BLaER1 (cell line): ENCODE measurements around the gene EMX1.

Source experiments
- H3K27ac ChIP-seq: shearing (Covaris generic); formaldehyde crosslinking; 2 replicates; pipeline ENCODE4 v1.8.1; 2022
- H3K27me3 ChIP-seq: shearing (Covaris generic); formaldehyde crosslinking; 2 replicates; pipeline ENCODE4 v1.8.1; 2022
- H3K36me3 ChIP-seq: shearing (Covaris generic); formaldehyde crosslinking; 2 replicates; pipeline ENCODE4 v1.8.1; 2022
- H3K4me1 ChIP-seq: shearing (Covaris generic); formaldehyde crosslinking; 2 replicates; pipeline ENCODE4 v1.8.1; 2022
- H3K4me2 ChIP-seq: shearing (Covaris generic); formaldehyde crosslinking; 2 replicates; pipeline ENCODE4 v1.8.1; 2022
- H3K4me3 ChIP-seq: shearing (Covaris generic); formaldehyde crosslinking; 2 replicates; pipeline ENCODE4 v1.8.1; 2022
- H3K9ac ChIP-seq: shearing (Covaris generic); formaldehyde crosslinking; 2 replicates; pipeline ENCODE4 v1.8.1; 2022
- H3K9me3 ChIP-seq: shearing (Covaris generic); formaldehyde crosslinking; 2 replicates; pipeline ENCODE4 v1.8.1; 2022
- H4K20me1 ChIP-seq: shearing (Covaris generic); formaldehyde crosslinking; 2 replicates; pipeline ENCODE4 v1.8.1; 2022
- Cebpa-rat ChIP-seq: shearing (Covaris generic); IDR thresholded peaks from 2 replicates; pipeline ENCODE4 v1.8.1; 2022

Gene EMX1

GRCh38 chr2:72889991-72890390, 27.3 kb upstream of the EMX1 start:
- peaks cover 45% of the 10 kb centered on the region for H4K20me1 ChIP-seq
- no peak overlapping the region for H3K4me2 ChIP-seq
- H3K27ac ChIP-seq, result no peak overlapping the region
- no peak for TF ChIP-seq Cebpa-rat
- peaks cover 11% of the 10 kb centered on the region for H3K27me3 ChIP-seq
- peaks cover 42% of the 10 kb centered on the region for H3K4me1 ChIP-seq
- no peak overlapping the region for H3K4me3 ChIP-seq
- no peaks in the 10 kb centered on the region for H3K9me3 ChIP-seq
- no peak overlapping the region for H3K9ac ChIP-seq
- peaks cover 14% of the 10 kb centered on the region; the same call in 1 of the 2 replicates for H3K36me3 ChIP-seq

- peaks cover 50% of the 10 kb centered on the region for H3K4me1 ChIP-seq
- no peaks in the 10 kb centered on the region for H3K9me3 ChIP-seq
- peaks cover 17% of the 10 kb centered on the region for H3K27me3 ChIP-seq
- TF ChIP-seq Cebpa-rat, result no peak
- H3K36me3 ChIP-seq, result peaks cover 14% of the 10 kb centered on the region; the same call in 1 of the 2 replicates
- H3K27ac ChIP-seq, result no peak overlapping the region
- H4K20me1 ChIP-seq, result peaks cover 45% of the 10 kb centered on the region
- H3K4me2 ChIP-seq, result no peak overlapping the region
- no peak overlapping the region for H3K4me3 ChIP-seq
- no peak overlapping the region for H3K9ac ChIP-seq
These were observed 26.1 kb upstream of the EMX1 start for GRCh38 chr2:72891091-72891818.

- Histone ChIP-seq H3K4me1 (peaks cover 44% of the 10 kb centered on the region), H3K36me3 (peaks cover 14% of the 10 kb centered on the region; the same call in 1 of the 2 replicates), H3K9me3 (no peaks in the 10 kb centered on the region), H3K9ac (no peak overlapping the region), H3K27me3 (0 out of 2 replicates have a peak, but pooled peaks cover 12% of the 10 kb centered on the region), H3K4me3 (no peak overlapping the region), H3K4me2 (no peak overlapping the region), H4K20me1 (peaks cover 45% of the 10 kb centered on the region), H3K27ac (no peak overlapping the region)
- no peak for TF ChIP-seq Cebpa-rat
These were observed 24.7 kb upstream of the EMX1 start for GRCh38 chr2:72892506-72893173.

- Histone ChIP-seq H3K4me1 (peaks cover 35% of the 10 kb centered on the region), H4K20me1 (peaks cover 36% of the 10 kb centered on the region), H3K9me3 (no peaks in the 10 kb centered on the region), H3K27ac (0 out of 2 replicates have a peak overlapping the region, but pooled peaks have one; percentile 10), H3K9ac (no peak overlapping the region), H3K36me3 (peaks cover 14% of the 10 kb centered on the region; the same call in 1 of the 2 replicates), H3K4me2 (peak overlapping the region; percentile 64), H3K4me3 (no peak overlapping the region), H3K27me3 (0 out of 2 replicates have a peak, but pooled peaks cover 12% of the 10 kb centered on the region)
- no peak for TF ChIP-seq Cebpa-rat
These were observed 23.6 kb upstream of the EMX1 start for GRCh38 chr2:72893594-72894319.

GRCh38 chr2:72894514-72894913, 22.8 kb upstream of the EMX1 start:
- Histone ChIP-seq H3K9me3 (no peaks in the 10 kb centered on the region), H4K20me1 (peaks cover 29% of the 10 kb centered on the region), H3K27ac (0 out of 2 replicates have a peak overlapping the region, but pooled peaks have one; percentile 10), H3K27me3 (0 out of 2 replicates have a peak, but pooled peaks cover 12% of the 10 kb centered on the region), H3K4me1 (peaks cover 30% of the 10 kb centered on the region), H3K4me2 (peak overlapping the region; percentile 64), H3K9ac (no peak overlapping the region), H3K4me3 (no peak overlapping the region), H3K36me3 (peaks cover 14% of the 10 kb centered on the region; the same call in 1 of the 2 replicates)
- TF ChIP-seq Cebpa-rat, result no peak

- no peak for TF ChIP-seq Cebpa-rat
These were observed 22.2 kb upstream of the EMX1 start for GRCh38 chr2:72895154-72895553.

GRCh38 chr2:72895759-72896281, 21.5 kb upstream of the EMX1 start:
- Histone ChIP-seq H3K9me3 (no peaks in the 10 kb centered on the region), H3K4me2 (peak overlapping the region; percentile 64; the same call in 1 of the 2 replicates), H3K36me3 (peaks cover 14% of the 10 kb centered on the region; the same call in 1 of the 2 replicates), H3K27ac (no peak overlapping the region), H3K9ac (no peak overlapping the region), H3K27me3 (0 out of 2 replicates have a peak, but pooled peaks cover 12% of the 10 kb centered on the region), H4K20me1 (peaks cover 17% of the 10 kb centered on the region), H3K4me3 (no peak overlapping the region), H3K4me1 (peaks cover 43% of the 10 kb centered on the region)
- TF ChIP-seq Cebpa-rat, result no peak

More at GRCh38 chr2:72895154-72895553, 22.2 kb upstream of the EMX1 start:
- H3K4me1 ChIP-seq, result peaks cover 36% of the 10 kb centered on the region
- H3K4me2 ChIP-seq, result peak overlapping the region; percentile 64
- H3K36me3 ChIP-seq, result peaks cover 14% of the 10 kb centered on the region; the same call in 1 of the 2 replicates
- no peak overlapping the region for H3K9ac ChIP-seq
- peaks cover 23% of the 10 kb centered on the region for H4K20me1 ChIP-seq
- 0 out of 2 replicates have a peak overlapping the region, but pooled peaks have one; percentile 10 for H3K27ac ChIP-seq
- H3K9me3 ChIP-seq, result no peaks in the 10 kb centered on the region
- H3K27me3 ChIP-seq, result 0 out of 2 replicates have a peak, but pooled peaks cover 12% of the 10 kb centered on the region
- H3K4me3 ChIP-seq, result no peak overlapping the region

- Histone ChIP-seq H3K9ac (no peak overlapping the region), H3K27me3 (0 out of 2 replicates have a peak, but pooled peaks cover 12% of the 10 kb centered on the region), H3K4me1 (peaks cover 43% of the 10 kb centered on the region), H3K4me2 (no peak overlapping the region), H3K9me3 (no peaks in the 10 kb centered on the region), H3K4me3 (no peak overlapping the region), H3K27ac (no peak overlapping the region), H3K36me3 (peaks cover 10% of the 10 kb centered on the region; the same call in 1 of the 2 replicates), H4K20me1 (peaks cover 12% of the 10 kb centered on the region; the same call in 1 of the 2 replicates)
- TF ChIP-seq Cebpa-rat, result no peak
These were observed 20.9 kb upstream of the EMX1 start for GRCh38 chr2:72896446-72896845.
